ENCODE data around the gene TCAP.
A peak's percentile ranks its signal among the peaks of the same experiment; 100 is the strongest.

Gene TCAP

DNA sequence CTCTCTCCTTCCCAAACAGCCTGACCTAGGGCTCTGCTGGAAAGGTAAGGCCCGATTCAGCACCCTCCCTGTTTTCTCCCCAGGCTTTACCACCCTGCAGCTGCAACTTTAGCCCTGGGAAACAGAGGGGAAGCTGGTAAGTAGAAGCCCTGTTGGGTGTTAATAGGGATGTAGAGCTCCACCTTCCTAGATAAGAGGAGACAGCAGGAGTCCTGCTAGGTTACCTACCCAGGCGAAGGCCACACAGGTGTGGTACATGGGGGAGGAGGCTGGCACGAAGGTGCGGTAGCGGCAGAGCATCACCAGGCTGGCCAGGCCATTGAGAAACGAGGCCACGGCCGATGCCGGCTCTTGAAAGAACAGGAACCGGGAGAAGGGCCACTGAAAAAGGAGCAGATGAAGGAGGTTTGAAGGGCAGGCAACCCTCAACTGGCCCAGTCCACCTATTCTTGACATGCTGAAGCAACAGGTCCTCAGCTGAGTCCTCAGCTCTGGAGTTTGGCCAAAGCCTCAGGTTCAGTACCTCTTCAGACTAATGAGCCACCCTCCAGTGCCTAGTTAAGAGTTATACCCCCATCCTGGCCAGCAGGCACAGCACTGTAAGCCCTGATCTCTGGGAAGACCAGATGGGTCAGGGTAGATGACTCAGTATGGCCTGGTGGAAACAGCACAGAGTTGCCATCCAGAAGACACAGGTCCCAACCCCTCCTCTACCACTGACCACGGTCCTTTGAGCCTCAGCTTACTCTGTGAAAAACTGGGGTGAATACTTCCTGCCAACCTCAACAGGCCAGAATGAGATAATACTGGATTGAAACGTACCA is 19.4 kb downstream of the TCAP start:
- H4K20me1 ChIP-seq (ENCODE audit: insufficient read depth, low read length): no peaks in the 10 kb centered on the region
- H3K4me3 ChIP-seq (ENCODE audit: low read length): no peak overlapping the region
- H3K79me2 ChIP-seq (ENCODE audit: low read length): no peaks in the 10 kb centered on the region; the same call in 1 of the 2 replicates
- no peak overlapping the region for H2AFZ ChIP-seq (ENCODE audit: low read depth, low read length)
- H3K27ac ChIP-seq (ENCODE audit: low read length): no peak overlapping the region
- no peak overlapping the region for H3K4me2 ChIP-seq (ENCODE audit: low read length)
- TF ChIP-seq, protein P1, sequence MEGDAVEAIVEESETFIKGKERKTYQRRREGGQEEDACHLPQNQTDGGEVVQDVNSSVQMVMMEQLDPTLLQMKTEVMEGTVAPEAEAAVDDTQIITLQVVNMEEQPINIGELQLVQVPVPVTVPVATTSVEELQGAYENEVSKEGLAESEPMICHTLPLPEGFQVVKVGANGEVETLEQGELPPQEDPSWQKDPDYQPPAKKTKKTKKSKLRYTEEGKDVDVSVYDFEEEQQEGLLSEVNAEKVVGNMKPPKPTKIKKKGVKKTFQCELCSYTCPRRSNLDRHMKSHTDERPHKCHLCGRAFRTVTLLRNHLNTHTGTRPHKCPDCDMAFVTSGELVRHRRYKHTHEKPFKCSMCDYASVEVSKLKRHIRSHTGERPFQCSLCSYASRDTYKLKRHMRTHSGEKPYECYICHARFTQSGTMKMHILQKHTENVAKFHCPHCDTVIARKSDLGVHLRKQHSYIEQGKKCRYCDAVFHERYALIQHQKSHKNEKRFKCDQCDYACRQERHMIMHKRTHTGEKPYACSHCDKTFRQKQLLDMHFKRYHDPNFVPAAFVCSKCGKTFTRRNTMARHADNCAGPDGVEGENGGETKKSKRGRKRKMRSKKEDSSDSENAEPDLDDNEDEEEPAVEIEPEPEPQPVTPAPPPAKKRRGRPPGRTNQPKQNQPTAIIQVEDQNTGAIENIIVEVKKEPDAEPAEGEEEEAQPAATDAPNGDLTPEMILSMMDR (IDR thresholded peaks at IDR 0.05; ENCODE audit: low read depth, low read length): no peak
- no peak overlapping the region for H3K9ac ChIP-seq (ENCODE audit: low read length)
- H3K4me1 ChIP-seq (ENCODE audit: low read length): peaks cover 20% of the 10 kb centered on the region
- no peaks in the 10 kb centered on the region for H3K9me3 ChIP-seq (ENCODE audit: insufficient read depth, low read length)
- H3K27me3 ChIP-seq (ENCODE audit: low read depth, low read length): no peaks in the 10 kb centered on the region
- H3K36me3 ChIP-seq (replicated peaks; ENCODE audit: low read depth, low read length): no peaks in the 10 kb centered on the region

DNA sequence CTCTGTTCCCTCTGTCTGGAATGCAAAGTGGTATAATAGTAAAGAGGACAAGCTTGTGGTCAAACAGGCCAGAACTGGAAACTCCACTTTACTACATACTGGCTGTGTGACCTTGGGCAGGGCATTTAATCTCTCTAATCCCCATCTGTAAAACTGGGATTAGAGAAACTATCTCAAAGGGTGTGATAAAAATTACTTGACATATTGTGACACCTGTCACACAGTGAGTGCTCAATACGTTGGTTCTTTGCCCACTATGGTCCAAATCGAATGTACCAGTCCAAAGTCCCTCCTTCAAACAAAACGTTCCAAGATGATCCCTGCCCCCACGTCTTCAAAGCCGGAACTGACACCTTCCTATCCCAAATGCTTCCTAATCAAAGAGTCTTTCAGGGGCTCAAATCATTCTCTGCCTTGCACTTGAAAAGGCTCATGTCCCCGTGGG is 22.0 kb downstream of the TCAP start:
- Histone ChIP-seq H3K27me3 (ENCODE audit: low read depth, low read length) (no peaks in the 10 kb centered on the region), H3K4me2 (ENCODE audit: low read length) (peak overlapping the region; percentile 99), H3K27ac (ENCODE audit: low read length) (peak overlapping the region; percentile 92), H2AFZ (ENCODE audit: low read depth, low read length) (peak overlapping the region; percentile 52), H3K79me2 (ENCODE audit: low read length) (no peaks in the 10 kb centered on the region; the same call in 1 of the 2 replicates), H3K4me1 (ENCODE audit: low read length) (peaks cover 17% of the 10 kb centered on the region), H3K9me3 (ENCODE audit: insufficient read depth, low read length) (no peaks in the 10 kb centered on the region), H4K20me1 (ENCODE audit: insufficient read depth, low read length) (no peaks in the 10 kb centered on the region), H3K36me3 (replicated peaks; ENCODE audit: low read depth, low read length) (no peaks in the 10 kb centered on the region), H3K9ac (ENCODE audit: low read length) (peak overlapping the region; percentile 91), H3K4me3 (ENCODE audit: low read length) (peak overlapping the region; percentile 94)
- TF ChIP-seq EZH2phosphoT487 (IDR thresholded peaks at IDR 0.05; ENCODE audit: low read depth): no peak
- TF ChIP-seq, protein P1 (IDR thresholded peaks at IDR 0.05; ENCODE audit: low read depth, low read length): no peak

DNA sequence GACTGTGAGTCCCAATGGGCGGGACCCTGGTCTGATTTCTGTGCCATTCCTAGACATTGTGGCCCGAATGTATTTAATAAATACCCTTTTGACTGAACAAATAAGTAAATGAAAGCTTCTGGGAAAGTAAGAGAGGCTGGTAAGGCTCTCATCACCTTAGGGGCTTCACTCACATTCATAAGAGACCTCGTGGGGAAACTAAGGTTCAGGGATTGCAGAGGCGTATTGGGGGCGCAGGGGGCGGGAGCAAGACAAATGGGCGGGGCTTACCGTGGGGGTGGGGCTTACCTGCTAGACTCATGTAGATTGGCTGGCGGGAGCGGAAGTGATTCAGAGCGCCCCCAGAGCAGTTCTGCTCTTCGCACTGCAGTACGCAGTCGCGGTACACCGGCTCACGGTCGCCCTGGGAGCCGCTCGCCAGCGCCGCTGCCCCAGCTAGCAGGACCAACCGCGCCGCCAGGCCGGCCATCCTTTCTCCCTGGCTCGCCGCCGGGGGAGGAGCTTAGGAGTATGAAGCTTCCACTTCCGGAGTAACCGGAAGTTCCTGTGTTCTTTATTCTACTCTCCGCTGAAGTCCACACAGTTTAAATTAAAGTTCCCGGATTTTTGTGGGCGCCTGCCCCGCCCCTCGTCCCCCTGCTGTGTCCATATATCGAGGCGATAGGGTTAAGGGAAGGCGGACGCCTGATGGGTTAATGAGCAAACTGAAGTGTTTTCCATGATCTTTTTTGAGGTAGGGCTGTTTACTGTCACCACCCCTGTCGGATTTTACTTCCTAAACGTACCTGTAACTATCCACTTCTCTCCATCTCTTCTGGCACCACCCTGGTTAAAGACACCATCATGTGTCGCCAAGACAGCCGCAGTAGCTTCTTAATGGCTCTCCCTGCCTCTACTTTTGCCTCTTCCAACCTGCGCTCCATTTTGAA is 22.7 kb downstream of the TCAP start, which contains the start of gene PGAP3:
PGAP3 (minus strand) TSS at position 512 of the 929 bp plus-strand sequence; CDS start at position 469, 43 bp downstream.
- no peak for TF ChIP-seq EZH2phosphoT487 (IDR thresholded peaks at IDR 0.05; ENCODE audit: low read depth)
- TF ChIP-seq, protein P1 (IDR thresholded peaks at IDR 0.05; ENCODE audit: low read depth, low read length): peak; percentile 15; the same call in 1 of the 2 replicates
- Histone ChIP-seq H3K9me3 (ENCODE audit: insufficient read depth, low read length) (no peaks in the 10 kb centered on the region), H4K20me1 (ENCODE audit: insufficient read depth, low read length) (no peaks in the 10 kb centered on the region), H3K79me2 (ENCODE audit: low read length) (no peaks in the 10 kb centered on the region; the same call in 1 of the 2 replicates), H3K4me3 (ENCODE audit: low read length) (peak within 1 kb of the TSS; percentile 94), H3K27me3 (ENCODE audit: low read depth, low read length) (no peaks in the 10 kb centered on the region), H3K36me3 (replicated peaks; ENCODE audit: low read depth, low read length) (no peaks in the 10 kb centered on the region), H2AFZ (ENCODE audit: low read depth, low read length) (peak within 1 kb of the TSS; percentile 52), H3K4me1 (ENCODE audit: low read length) (peaks cover 17% of the 10 kb centered on the region), H3K9ac (ENCODE audit: low read length) (peak within 1 kb of the TSS; percentile 91), H3K4me2 (ENCODE audit: low read length) (peak within 1 kb of the TSS; percentile 99), H3K27ac (ENCODE audit: low read length) (peak within 1 kb of the TSS; percentile 92)

Data from OCI-LY3 (cell line).